Measurements from ENCODE around the gene REV1.

GRCh38 chr2:99365661-99366060, 124.2 kb downstream of the REV1 start:
- TF ChIP-seq CTCF (IDR thresholded peaks at IDR 0.05; ENCODE audit: insufficient read depth, low read length) = no peak
- TF ChIP-seq POLR2AphosphoS5 (IDR thresholded peaks at IDR 0.05; ENCODE audit: low read depth) = no peak

Measured in HL-60 (cell line).